PC-9 (cell line): Measurements from ENCODE around the gene NECAB2.

Experiments
- CTCF ChIP-seq: fragments of 200-600 bp; sonication (generic); conservative IDR thresholded peaks from 2 replicates; pipeline ENCODE4 v1.6.1; 2017; ENCODE audit warnings: mixed run types, antibody characterized with exemption, mild to moderate bottlenecking, moderate library complexity
- EZH2 ChIP-seq: fragments of 200-600 bp; sonication (generic); IDR thresholded peaks from 2 replicates; pipeline ENCODE4 v1.8.0; 2017; ENCODE audit warnings: antibody characterized with exemption, low read depth

DNA sequence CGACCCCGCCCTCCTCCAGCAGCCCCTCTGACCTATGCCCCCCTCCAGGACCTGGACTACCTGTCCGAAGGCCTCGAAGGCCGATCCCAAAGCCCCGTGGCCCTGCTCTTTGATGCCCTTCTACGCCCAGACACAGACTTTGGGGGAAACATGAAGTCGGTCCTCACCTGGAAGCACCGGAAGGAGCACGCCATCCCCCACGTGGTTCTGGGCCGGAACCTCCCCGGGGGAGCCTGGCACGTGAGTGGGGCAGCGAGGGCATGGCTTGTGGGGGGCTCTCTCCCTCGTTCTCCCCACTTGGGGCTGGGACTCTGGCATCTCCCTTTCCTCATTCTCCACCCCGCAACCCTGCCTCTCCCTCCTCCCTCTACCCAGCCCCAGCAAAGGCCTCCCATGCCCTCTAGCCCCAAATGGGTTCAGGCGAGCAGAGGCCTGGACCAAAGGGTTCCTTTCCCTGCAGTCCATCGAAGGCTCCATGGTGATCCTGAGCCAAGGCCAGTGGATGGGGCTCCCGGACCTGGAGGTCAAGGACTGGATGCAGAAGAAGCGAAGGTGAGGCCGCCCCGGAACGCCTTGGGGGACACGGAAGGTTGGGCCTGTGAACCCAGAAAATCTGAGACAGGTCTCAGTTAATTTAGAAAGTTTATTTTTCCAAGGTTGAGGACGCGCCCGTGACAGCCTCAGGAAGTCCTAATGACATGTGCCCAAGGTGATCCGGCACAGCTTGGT lies 7.4 kb upstream of the NECAB2 start:
- no peak for TF ChIP-seq CTCF
- no peak for TF ChIP-seq EZH2
